ENCODE measurements around the gene ING2. TPM values are rescaled to one million over a fixed set of nuclear protein-coding genes. Genes with fewer than 3 reads are reported as not detected.

ING2 gene
- total and polyA plus RNA-seq, 10 of the 15 experiments (the other 5 are each of a cell fraction or from before 2014, with no cell fraction given): 3.3 to 16.1 (median 10.9) TPM

GRCh38 chr4:183543435-183543834, 38.6 kb downstream of the ING2 start:
- ATAC-seq (no peak), FAIRE-seq (no peak), DNase-seq (ENCODE audit: low read depth, low spot score) (no peak)
- no peaks in the 10 kb centered on the region for H4K20me1 ChIP-seq (ENCODE audit: control insufficient read depth, insufficient read depth)
- SMC1A ChIA-PET (ENCODE audit: uncharacterized antibody, unreplicated experiment): no interaction called here
- BruUV-seq (replicated peaks): no TSS peak
- no peak overlapping the region for H3K9ac ChIP-seq (ENCODE audit: control insufficient read depth, insufficient read depth, low read length)
- WGBS (ENCODE audit: insufficient coverage, insufficient replicate concordance, low lambda C conversion rate, missing lambda C conversion rate): 0% methylated on average over 2 of the region's 2 CpGs
- TF ChIP-seq HDAC2 (IDR thresholded peaks at IDR 0.05) (no peak), KLF5 (IDR thresholded peaks at IDR 0.05; ENCODE audit: partially characterized antibody) (no peak), MTA2 (IDR thresholded peaks at IDR 0.05; ENCODE audit: low read depth) (no peak), ZNF622 (IDR thresholded peaks at IDR 0.05) (no peak), PKNOX1 (IDR thresholded peaks at IDR 0.05) (no peak), CBFB (IDR thresholded peaks at IDR 0.05; ENCODE audit: low read depth) (no peak), CHD4 (IDR thresholded peaks at IDR 0.05) (no peak), SMARCA5 (IDR thresholded peaks at IDR 0.05) (no peak), ZNF384 (IDR thresholded peaks at IDR 0.05; ENCODE audit: borderline replicate concordance, low read depth, low read length) (no peak), HDGF (IDR thresholded peaks at IDR 0.05) (no peak), ETV6 (conservative IDR thresholded peaks at IDR 0.05 in 1 of 2, IDR thresholded peaks at IDR 0.05 in 1 of 2; ENCODE audit: borderline replicate concordance in 1 of 2, low read depth in 1 of 2) (no peak)
- no peak overlapping the region for H3K4me2 ChIP-seq (ENCODE audit: control insufficient read depth, insufficient read depth)
- H2AFZ ChIP-seq (ENCODE audit: control insufficient read depth, low read depth, low read length): no peak overlapping the region
- CTCF ChIA-PET: no interaction called here
- POLR2A ChIA-PET: no interaction called here
- H3K36me3 ChIP-seq (ENCODE audit: control insufficient read depth in 2 of 2, insufficient read depth in 2 of 2, low read length in 1 of 2): no peaks in the 10 kb centered on the region
- H3K79me2 ChIP-seq (ENCODE audit: control insufficient read depth, insufficient read depth, low read length): no peaks in the 10 kb centered on the region
- no peaks in the 10 kb centered on the region for H3K4me1 ChIP-seq (ENCODE audit: control insufficient read depth, insufficient read depth, low read length)
- intact Hi-C loops (cut with micrococcal nuclease; ENCODE audit: unreplicated experiment) (no loop called here), in situ Hi-C loops (cut with MboI) (no loop called here)
- no peak overlapping the region for H3K4me3 ChIP-seq
- no peaks in the 10 kb centered on the region; the same call in 2 of the 3 replicates for H3K9me3 ChIP-seq (replicated peaks; ENCODE audit: control insufficient read depth, insufficient read depth, low read length)
- RAD21 ChIA-PET (ENCODE audit: unreplicated experiment): no interaction called here
- no peak overlapping the region for H3K27ac ChIP-seq (ENCODE audit: control insufficient read depth, insufficient read depth)
- no peaks in the 10 kb centered on the region for H3K27me3 ChIP-seq (replicated peaks in 1 of 2; ENCODE audit: control insufficient read depth in 2 of 2, insufficient read depth in 2 of 2, low read length in 1 of 2)
